K562 (cell line): ENCODE results near the gene ZNF506. TPM values are rescaled to one million over a fixed set of nuclear protein-coding genes. Genes with fewer than 3 reads are reported as not detected.

Experiments used
- SMAD2 ChIP-seq: fragments of 150-350 bp; IDR thresholded peaks from 2 replicates; pipeline ENCODE4 v1.6.1; 2014; ENCODE audit warnings: low read depth, mild to moderate bottlenecking, low read length
- SREBF2 ChIP-seq: sonication (generic); formaldehyde crosslinking; IDR thresholded peaks from 2 replicates; pipeline ENCODE4 v1.4.0; 2020; ENCODE audit warnings: mild to moderate bottlenecking, missing genetic modification reagents
- polyA plus RNA-seq, 8 experiments: library from polyadenylated mRNA; depleted of rRNA in 4 of 8; stranded (reverse) in 5 of 8; unstranded in 3 of 8; fragments of >200 nt; fragmentation: Nextera tagmentation in 2 of 8; fragmentation: Illumina TruSeq in 1 of 8; extraction: Ambion mirVana in 2 of 8; extraction: Trizol in 1 of 8; gene quantifications; 2 replicates each; pipeline versions ENCODE4 v1.2.1 to v1.2.3, GENCODE V29; 2011 to 2014; ENCODE audit warnings: inconsistent platforms in 1 of 8, missing spikeins in 1 of 8
- total RNA-seq, 7 experiments: library from RNA; depleted of rRNA in 6 of 7; stranded (reverse); fragments of >200 nt in 6 of 7; fragmentation: Illumina TruSeq in 2 of 7; extraction: Trizol in 2 of 7; gene quantifications; 2 replicates each; pipeline versions ENCODE4 v1.2.1 to v1.2.3, GENCODE V29; 2011 to 2021; ENCODE audit warnings: low replicate concordance in 1 of 7
- TF ChIP-seq, protein P1 (sequence below), 2 experiments: fragments of 450-650 bp; formaldehyde crosslinking in 1 of 2; IDR thresholded peaks; 2 replicates each; pipeline versions ENCODE4 v1.4.0 to v1.6.1; 2014 to 2020; ENCODE audit warnings: mild to moderate bottlenecking in 2 of 2, borderline replicate concordance in 1 of 2, low read depth in 1 of 2

ZNF506 gene
- total and polyA plus RNA-seq, 9 of the 15 experiments (the other 6 are each of a cell fraction or from before 2014, with no cell fraction given), result 0.03 to 0.44 (median 0.14) TPM; not detected in 2

DNA sequence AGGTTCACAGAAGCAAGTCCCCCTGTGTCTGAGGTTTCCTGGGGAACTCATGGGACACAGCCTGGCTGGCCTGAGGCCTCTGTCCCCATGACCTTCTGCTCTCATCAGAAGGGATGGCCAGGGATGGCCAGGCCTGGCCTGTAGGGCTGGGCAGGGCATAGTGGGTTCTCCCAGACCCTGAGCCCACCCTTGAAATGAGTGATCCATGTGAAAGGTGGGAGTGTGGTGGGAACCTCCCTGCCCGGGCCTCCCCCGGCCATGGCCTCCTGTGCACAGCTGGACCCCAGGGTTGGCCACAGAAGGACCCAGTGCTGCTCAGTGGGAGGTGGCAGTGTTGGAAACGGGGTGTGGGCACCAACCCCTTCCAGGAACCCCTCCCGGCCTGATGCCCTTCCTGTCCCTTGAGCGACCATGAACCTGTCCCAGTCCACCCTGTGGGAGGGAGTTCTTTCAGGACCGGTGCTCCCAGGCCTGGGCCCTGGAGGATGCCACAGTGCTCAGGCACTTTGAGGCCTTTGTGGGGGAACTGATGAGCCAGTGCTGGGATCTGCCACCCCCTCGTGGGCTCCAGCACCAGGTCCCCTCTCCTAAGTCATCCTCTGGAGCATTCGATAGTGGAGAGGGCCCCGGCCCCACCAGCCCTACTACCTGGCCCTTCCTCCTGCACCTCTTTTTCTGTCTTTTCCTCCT, 73.2 kb downstream of the ZNF506 start (continued):
- TF ChIP-seq, protein P1, sequence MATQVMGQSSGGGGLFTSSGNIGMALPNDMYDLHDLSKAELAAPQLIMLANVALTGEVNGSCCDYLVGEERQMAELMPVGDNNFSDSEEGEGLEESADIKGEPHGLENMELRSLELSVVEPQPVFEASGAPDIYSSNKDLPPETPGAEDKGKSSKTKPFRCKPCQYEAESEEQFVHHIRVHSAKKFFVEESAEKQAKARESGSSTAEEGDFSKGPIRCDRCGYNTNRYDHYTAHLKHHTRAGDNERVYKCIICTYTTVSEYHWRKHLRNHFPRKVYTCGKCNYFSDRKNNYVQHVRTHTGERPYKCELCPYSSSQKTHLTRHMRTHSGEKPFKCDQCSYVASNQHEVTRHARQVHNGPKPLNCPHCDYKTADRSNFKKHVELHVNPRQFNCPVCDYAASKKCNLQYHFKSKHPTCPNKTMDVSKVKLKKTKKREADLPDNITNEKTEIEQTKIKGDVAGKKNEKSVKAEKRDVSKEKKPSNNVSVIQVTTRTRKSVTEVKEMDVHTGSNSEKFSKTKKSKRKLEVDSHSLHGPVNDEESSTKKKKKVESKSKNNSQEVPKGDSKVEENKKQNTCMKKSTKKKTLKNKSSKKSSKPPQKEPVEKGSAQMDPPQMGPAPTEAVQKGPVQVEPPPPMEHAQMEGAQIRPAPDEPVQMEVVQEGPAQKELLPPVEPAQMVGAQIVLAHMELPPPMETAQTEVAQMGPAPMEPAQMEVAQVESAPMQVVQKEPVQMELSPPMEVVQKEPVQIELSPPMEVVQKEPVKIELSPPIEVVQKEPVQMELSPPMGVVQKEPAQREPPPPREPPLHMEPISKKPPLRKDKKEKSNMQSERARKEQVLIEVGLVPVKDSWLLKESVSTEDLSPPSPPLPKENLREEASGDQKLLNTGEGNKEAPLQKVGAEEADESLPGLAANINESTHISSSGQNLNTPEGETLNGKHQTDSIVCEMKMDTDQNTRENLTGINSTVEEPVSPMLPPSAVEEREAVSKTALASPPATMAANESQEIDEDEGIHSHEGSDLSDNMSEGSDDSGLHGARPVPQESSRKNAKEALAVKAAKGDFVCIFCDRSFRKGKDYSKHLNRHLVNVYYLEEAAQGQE (IDR thresholded peaks at IDR 0.05; ENCODE audit: borderline replicate concordance), result no peak
- TF ChIP-seq, protein P1 (CRISPR knock-in tag; IDR thresholded peaks at IDR 0.05; ENCODE audit: low read depth), result no peak
- TF ChIP-seq SREBF2 (CRISPR knock-in tag) (no peak), SMAD2 (no peak)
